GM12891 (cell line): ENCODE results near the gene NCEH1.
"Not testable (repeated sequence)": the region's sequence is repeated elsewhere in the genome, so short reads cannot be mapped to it uniquely, and the experiment has no call there.

ENCODE experiments used
- DNase-seq: peaks from one replicate; pipeline ENCODE4 v3.0.0; 2011; ENCODE audit warnings: low spot score; ENCODE audit not compliant: insufficient read length
- FAIRE-seq: peaks from 2 replicates; lab custom pipeline; 2011; peaks lifted over from hg19 to GRCh38; lab: Jason Lieb, UNC
- PAX5 ChIP-seq: IDR thresholded peaks from 2 replicates; pipeline ENCODE4 v1.6.1; 2011; ENCODE audit warnings: low read length, moderate library complexity, mild to moderate bottlenecking; ENCODE audit not compliant: insufficient read depth, severe bottlenecking
- POLR2A ChIP-seq: IDR thresholded peaks from 2 replicates; pipeline ENCODE4 v1.6.1; 2011; ENCODE audit warnings: low read depth, low read length, control low read depth
- POLR2AphosphoS5 ChIP-seq: IDR thresholded peaks from 2 replicates; pipeline ENCODE4 v1.6.1; 2011; ENCODE audit warnings: low read depth, low read length, control low read depth
- POU2F2 ChIP-seq: IDR thresholded peaks from 2 replicates; pipeline ENCODE4 v1.6.1; 2011; ENCODE audit warnings: low read depth, mild to moderate bottlenecking, control low read depth, low read length, moderate library complexity
- SPI1 ChIP-seq: IDR thresholded peaks from 2 replicates; pipeline ENCODE4 v1.6.1; 2011; ENCODE audit warnings: low read depth, low read length, control low read depth
- TAF1 ChIP-seq: IDR thresholded peaks from 2 replicates; pipeline ENCODE4 v1.6.1; 2011; ENCODE audit warnings: low read depth, low read length, control low read depth

NCEH1 gene

GRCh38 chr3:172678068-172678467 is 32.8 kb downstream of the NCEH1 start:
- no peak for TF ChIP-seq TAF1
- no peak for TF ChIP-seq SPI1
- TF ChIP-seq POU2F2 = no peak
- no peak for TF ChIP-seq POLR2A
- TF ChIP-seq PAX5 = no peak
- TF ChIP-seq POLR2AphosphoS5 = no peak
- no peak for DNase-seq
- no peak for FAIRE-seq

- TF ChIP-seq POLR2A (no peak), TAF1 (no peak), POU2F2 (no peak), POLR2AphosphoS5 (no peak), SPI1 (no peak), PAX5 (no peak)
- FAIRE-seq (no peak), DNase-seq (no peak)
Measured at GRCh38 chr3:172676196-172676922, 34.5 kb downstream of the NCEH1 start.

- TF ChIP-seq POU2F2 = no peak
- no peak for TF ChIP-seq POLR2AphosphoS5
- no peak for TF ChIP-seq POLR2A
- TF ChIP-seq SPI1 = no peak
- no peak for TF ChIP-seq TAF1
- no peak for TF ChIP-seq PAX5
- FAIRE-seq = peak; percentile 79
- no peak for DNase-seq
Measured at GRCh38 chr3:172675441-172676193, 35.2 kb downstream of the NCEH1 start.

- DNase-seq = no peak
- TF ChIP-seq SPI1 = no peak
- TF ChIP-seq POLR2AphosphoS5 = no peak
- TF ChIP-seq TAF1 = no peak
- TF ChIP-seq POU2F2 = no peak
- no peak for TF ChIP-seq POLR2A
- no peak for TF ChIP-seq PAX5
- FAIRE-seq = peak; percentile 72
Measured at GRCh38 chr3:172673210-172673679, 37.6 kb downstream of the NCEH1 start.

GRCh38 chr3:172669021-172669420 is 41.8 kb downstream of the NCEH1 start:
- no peak for TF ChIP-seq POU2F2
- TF ChIP-seq TAF1 = no peak
- TF ChIP-seq SPI1 = no peak
- no peak for TF ChIP-seq POLR2A
- no peak for TF ChIP-seq PAX5
- no peak for TF ChIP-seq POLR2AphosphoS5
- FAIRE-seq (no peak), DNase-seq (no peak)

- DNase-seq (peak; percentile 33), FAIRE-seq (peak; percentile 40)
- no peak for TF ChIP-seq POLR2AphosphoS5
- TF ChIP-seq SPI1 = no peak
Measured at GRCh38 chr3:172666873-172667694, 43.8 kb downstream of the NCEH1 start.

GRCh38 chr3:172666181-172666872 is 44.5 kb downstream of the NCEH1 start:
- DNase-seq (no peak), FAIRE-seq (no peak)
- TF ChIP-seq TAF1 (no peak), POU2F2 (peak; percentile 77; the same call in 1 of the 2 replicates)

- DNase-seq, FAIRE-seq: not testable (repeated sequence)
Measured at GRCh38 chr3:172665510-172665909, 45.4 kb downstream of the NCEH1 start.

- not testable (repeated sequence) for DNase-seq, FAIRE-seq
Measured at GRCh38 chr3:172660421-172660820, 50.4 kb downstream of the NCEH1 start.

- no peak for TF ChIP-seq PAX5
- TF ChIP-seq POLR2A = no peak
- no peak for TF ChIP-seq POLR2AphosphoS5
- TF ChIP-seq SPI1 = no peak
- TF ChIP-seq POU2F2 = no peak
- no peak for TF ChIP-seq TAF1
- DNase-seq (no peak), FAIRE-seq (no peak)
Measured at GRCh38 chr3:172659246-172660002, 51.4 kb downstream of the NCEH1 start.
